Mammary epithelial cell (primary cell): ENCODE results near the gene KCNH5.

Source experiments
- CTCF ChIP-seq, 2 donors: IDR thresholded peaks in 1 of 2; conservative IDR thresholded peaks in 1 of 2; 2 replicates each; pipeline ENCODE4 v1.5.1; 2011 to 2012; ENCODE audit warnings: inconsistent platforms in 2 of 2, low read length in 2 of 2, mild to moderate bottlenecking in 2 of 2, control low read depth in 1 of 2, low read depth in 1 of 2; ENCODE audit not compliant: insufficient read depth in 1 of 2; ENCODE audit errors: extremely low read depth in 1 of 2
- EZH2 ChIP-seq: IDR thresholded peaks from 2 replicates; pipeline ENCODE4 v1.6.1; 2012; ENCODE audit warnings: low read length, inconsistent platforms, borderline replicate concordance

DNA sequence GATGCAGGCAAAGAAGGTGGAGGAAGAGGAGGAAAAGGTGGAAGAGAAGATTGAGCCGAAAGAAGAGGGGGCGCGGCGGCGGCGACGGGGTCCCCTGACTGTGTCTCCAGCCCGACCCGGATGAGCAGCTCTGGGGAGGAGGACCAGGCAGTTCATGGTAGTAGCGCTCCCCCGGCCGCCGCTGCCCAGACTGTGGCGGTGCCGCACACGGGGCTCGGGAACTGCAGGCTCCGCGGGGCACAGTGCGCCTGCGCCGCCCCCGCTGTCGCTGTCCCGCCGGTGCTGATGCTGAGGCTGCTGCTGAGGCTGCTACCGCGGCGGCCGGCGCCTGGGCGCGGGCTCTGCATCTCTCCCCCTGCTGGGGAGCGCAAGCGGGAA, at the start of gene KCNH5:
- TF ChIP-seq CTCF (conservative IDR thresholded peaks at IDR 0.05 in 1 of 2, IDR thresholded peaks at IDR 0.05 in 1 of 2; ENCODE audit: extremely low read depth in 1 of 2, insufficient read depth in 1 of 2, low read depth in 1 of 2, low read length in 2 of 2): no peak
- no peak for TF ChIP-seq EZH2
